AG04450 (cell line): ENCODE data around the gene PIN4. TPM values are rescaled to one million over a fixed set of nuclear protein-coding genes. Genes with fewer than 3 reads are reported as not detected.
"Not testable (repeated sequence)": the region's sequence is repeated elsewhere in the genome, so short reads cannot be mapped to it uniquely, and the experiment has no call there.

Experiments used
- CTCF ChIA-PET: fragments of 300-600, 350-600 bp; formaldehyde crosslinking; extraction: SDS; loops from one replicate; lab custom pipeline; 2022; ENCODE audit warnings: antibody characterized with exemption, inconsistent platforms; lab: Charles Lee
- POLR2A ChIA-PET: fragments of 350-600 bp; formaldehyde crosslinking; extraction: SDS; loops from one replicate; lab custom pipeline; 2021; ENCODE audit warnings: antibody characterized with exemption, inconsistent platforms; lab: Yijun Ruan, JAX
- DNase-seq: peaks from one replicate; pipeline ENCODE4 v3.0.0-alpha.2; 2011; ENCODE audit warnings: low read depth, low spot score
- H3K27ac ChIP-seq: one replicate; pipeline ENCODE4 v1.5.1; 2012; ENCODE audit warnings: low read depth, low read length, control low read depth
- H3K27me3 ChIP-seq: one replicate; pipeline ENCODE4 v1.6.0; 2012; ENCODE audit warnings: low read length; ENCODE audit not compliant: control insufficient read depth, insufficient read depth
- H3K4me3 ChIP-seq: 2 replicates; pipeline ENCODE4 v1.5.1; 2011; ENCODE audit warnings: mild to moderate bottlenecking, low read depth, low read length, control low read depth
- H3K9me3 ChIP-seq: 2 replicates; pipeline ENCODE4 v1.5.1; 2012; ENCODE audit warnings: low read length; ENCODE audit not compliant: control insufficient read depth, insufficient read depth
- CTCF ChIP-seq: IDR thresholded peaks from 2 replicates; pipeline ENCODE4 v1.5.1; 2011; ENCODE audit warnings: low read depth, low read length, control low read depth, inconsistent platforms
- polyA plus RNA-seq: library from polyadenylated mRNA; depleted of rRNA; stranded (reverse); fragments of >200 nt; gene quantifications from 2 replicates; pipeline ENCODE4 v1.2.3, GENCODE V29; 2011

PIN4 gene
- polyA plus RNA-seq, 1 experiment, result 16.9 TPM

- ChIA-PET POLR2A (no interaction called here), CTCF (no interaction called here)
- Histone ChIP-seq H3K9me3 (no peaks in the 10 kb centered on the region), H3K4me3 (no peak overlapping the region), H3K27me3 (no peaks in the 10 kb centered on the region), H3K27ac (no peak overlapping the region)
- DNase-seq, result no peak
- TF ChIP-seq CTCF, result no peak
Measured at GRCh38 chrX:72165551-72165950, 16.0 kb upstream of the PIN4 start.

GRCh38 chrX:72169008-72169728 lies 12.4 kb upstream of the PIN4 start:
- DNase-seq, result no peak
- no peaks in the 10 kb centered on the region for H3K9me3 ChIP-seq

GRCh38 chrX:72176289-72176688 lies 5.3 kb upstream of the PIN4 start:
- CTCF ChIA-PET, H3K4me3 ChIP-seq: not testable (repeated sequence)

More at GRCh38 chrX:72169008-72169728, 12.4 kb upstream of the PIN4 start:
- H3K4me3 ChIP-seq, result no peak overlapping the region
- TF ChIP-seq CTCF, result no peak
- no peaks in the 10 kb centered on the region for H3K27me3 ChIP-seq
- ChIA-PET CTCF (no interaction called here), POLR2A (no interaction called here)
- no peak overlapping the region for H3K27ac ChIP-seq

GRCh38 chrX:72176981-72177380 lies 4.6 kb upstream of the PIN4 start:
- no peaks in the 10 kb centered on the region for H3K27me3 ChIP-seq
- ChIA-PET POLR2A (no interaction called here), CTCF (no interaction called here)
- TF ChIP-seq CTCF, result no peak
- H3K9me3 ChIP-seq, result no peaks in the 10 kb centered on the region; the same call in 1 of the 2 replicates
- no peak overlapping the region for H3K27ac ChIP-seq
- DNase-seq, result no peak
- H3K4me3 ChIP-seq, result no peak overlapping the region

More at GRCh38 chrX:72176289-72176688, 5.3 kb upstream of the PIN4 start:
- POLR2A ChIA-PET, DNase-seq, H3K9me3 ChIP-seq, H3K27ac ChIP-seq, H3K27me3 ChIP-seq: not testable (repeated sequence)

GRCh38 chrX:72180539-72180938 lies 1.0 kb upstream of the PIN4 start:
- DNase-seq, result no peak
- ChIA-PET CTCF (interaction anchor here (0.8 to 1.1 kb wide), 3 partner anchors 55 to 181 kb away, joined by 3 to 4 read pairs (median 3); no protein-coding TSS in a partner anchor), POLR2A (interaction anchor here (0.6 to 2.2 kb wide), 5 partner anchors 22 to 162 kb away, joined by 3 to 11 read pairs (median 5); partner anchors contain the start of genes RPS4X and RTL5)
- H3K27me3 ChIP-seq, result no peaks in the 10 kb centered on the region
- peak overlapping the region; percentile 84 for H3K4me3 ChIP-seq
- H3K27ac ChIP-seq, result no peak overlapping the region
- TF ChIP-seq CTCF, result no peak
- no peaks in the 10 kb centered on the region; the same call in 1 of the 2 replicates for H3K9me3 ChIP-seq
